Fibroblast of skin of left quadriceps (primary cell): ENCODE measurements around the gene DRC3.

Experiments
- DNase-seq, 2 experiments: peaks; one replicate each; pipeline ENCODE4 v3.0.0-alpha.2; 2013; ENCODE audit warnings: low read depth in 2 of 2

DRC3 gene

GRCh38 chr17:18045691-18046350 lies 73.2 kb downstream of the DRC3 start:
- no peak for DNase-seq

- DNase-seq, result no peak
Observed at GRCh38 chr17:18055597-18055996, 82.9 kb downstream of the DRC3 start.

DNA sequence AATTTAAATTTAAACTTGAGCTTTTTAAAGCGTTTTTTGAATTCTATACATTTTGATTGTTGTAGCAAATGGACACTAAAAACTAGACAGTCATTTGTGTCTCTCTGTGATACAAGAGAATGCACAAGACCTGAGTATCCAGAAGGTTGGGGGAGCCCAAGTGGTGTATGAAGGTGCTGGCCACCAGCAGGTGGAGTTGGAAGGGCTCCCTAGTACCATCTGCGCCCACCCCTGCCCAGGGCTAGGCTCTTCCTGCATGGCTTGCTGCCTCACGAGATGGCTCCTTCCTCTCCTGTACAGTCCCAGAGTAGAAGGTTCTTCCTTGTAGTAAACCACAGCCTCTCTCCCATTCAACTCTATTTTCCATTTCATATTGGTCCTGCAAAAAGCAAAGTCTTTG lies 83.6 kb downstream of the DRC3 start:
- DNase-seq, result no peak

DNA sequence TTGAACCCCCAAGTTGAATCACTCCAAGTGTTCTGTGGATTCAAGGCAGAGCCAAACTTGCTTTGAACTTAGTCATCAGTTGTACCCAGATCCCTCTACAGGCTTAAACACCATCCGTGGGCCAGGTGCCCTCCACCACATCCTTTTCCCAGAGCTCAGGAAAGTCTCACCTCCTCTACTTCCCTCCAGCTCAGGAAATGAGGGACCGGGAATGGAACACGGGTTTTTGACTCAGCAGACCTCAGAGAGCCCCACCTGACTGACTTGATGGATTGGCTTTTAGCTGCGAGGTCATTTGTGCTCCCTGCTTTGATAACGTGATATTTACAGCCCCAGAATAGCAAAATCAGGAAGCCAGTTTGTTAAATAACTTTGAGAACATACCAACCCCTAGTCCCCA lies 86.6 kb downstream of the DRC3 start:
- DNase-seq, result no peak

DNA sequence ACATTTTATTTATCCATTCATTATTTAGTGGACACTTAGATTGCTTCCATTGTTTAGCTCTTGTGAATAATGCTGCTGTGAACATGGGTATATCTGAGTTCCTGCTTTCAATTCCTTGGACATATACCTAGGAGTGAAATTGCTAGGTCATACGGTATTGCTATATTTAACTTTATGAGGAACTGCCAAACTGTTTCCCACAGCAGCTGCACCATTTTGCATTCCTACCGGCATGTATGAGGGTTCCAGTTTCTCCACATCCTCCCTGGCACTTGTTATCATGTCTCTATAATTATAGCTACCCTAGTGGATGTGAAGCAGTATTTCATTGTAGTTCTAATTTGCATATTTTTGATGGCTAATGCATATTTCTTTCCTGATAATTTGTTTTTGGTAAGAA lies 91.4 kb downstream of the DRC3 start:
- no peak for DNase-seq

DNA sequence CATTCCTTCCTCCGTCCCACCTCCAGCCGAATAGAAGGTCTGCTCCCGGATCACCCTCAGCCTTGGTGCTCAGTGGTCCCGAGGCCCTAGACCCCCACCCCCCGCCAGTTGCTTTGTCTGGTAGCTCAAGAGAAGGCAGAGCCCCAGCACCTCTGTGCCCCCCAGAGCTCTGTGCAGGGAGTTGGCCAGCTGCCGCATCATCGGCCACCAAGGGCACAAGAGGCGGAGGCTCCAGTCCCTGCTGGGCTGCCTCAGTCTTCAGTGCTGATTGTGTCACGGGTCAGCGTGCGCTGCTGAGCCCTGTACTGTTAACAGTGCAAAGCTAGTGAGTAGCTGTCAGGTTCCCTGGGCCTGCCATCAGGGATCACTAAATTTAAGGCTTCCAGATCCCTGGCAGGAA lies 92.9 kb downstream of the DRC3 start:
- no peak for DNase-seq
